Central memory CD8-positive, alpha-beta T cell (primary cell): ENCODE results near the gene TTI1.

ENCODE experiments used
- ATAC-seq: fragments of 150-1000 bp; cut with Tn5 transposase; replicated peaks from 2 replicates; pipeline ENCODE4 v1.10.0; 2022; ENCODE audit warnings: mild to moderate bottlenecking, moderate FRiP score, moderate number of reproducible peaks; ENCODE audit not compliant: poor library complexity, severe bottlenecking; ENCODE audit errors: extremely low read depth
- DNase-seq, 2 donors: peaks; one replicate each; pipeline ENCODE4 v3.0.0; 2021; ENCODE audit warnings: low spot score in 2 of 2
- H3K27ac Mint-ChIP-seq: one replicate; pipeline ENCODE4 v1.8.0; 2022; ENCODE audit warnings: low read depth, mild to moderate bottlenecking, moderate library complexity, mixed read lengths
- H3K27me3 Mint-ChIP-seq: one replicate; pipeline ENCODE4 v1.8.0; 2022; ENCODE audit warnings: mixed read lengths
- H3K36me3 Mint-ChIP-seq: one replicate; pipeline ENCODE4 v1.8.0; 2022; ENCODE audit warnings: mild to moderate bottlenecking, moderate library complexity, mixed read lengths; ENCODE audit not compliant: insufficient read depth
- H3K4me1 Mint-ChIP-seq: one replicate; pipeline ENCODE4 v1.8.0; 2022; ENCODE audit warnings: mixed read lengths
- H3K4me3 Mint-ChIP-seq: one replicate; pipeline ENCODE4 v1.8.0; 2022; ENCODE audit warnings: mild to moderate bottlenecking, moderate library complexity, mixed read lengths
- H3K9me3 Mint-ChIP-seq: one replicate; pipeline ENCODE4 v1.8.0; 2022; ENCODE audit warnings: mixed read lengths

Gene TTI1

GRCh38 chr20:38046572-38046971 lies 13.3 kb upstream of the TTI1 start:
- no peaks in the 10 kb centered on the region for H3K9me3 Mint-ChIP-seq
- no peak for ATAC-seq
- no peak overlapping the region for H3K4me3 Mint-ChIP-seq
- H3K4me1 Mint-ChIP-seq, result peaks cover 26% of the 10 kb centered on the region
- no peaks in the 10 kb centered on the region for H3K27me3 Mint-ChIP-seq
- peaks cover 45% of the 10 kb centered on the region for H3K36me3 Mint-ChIP-seq
- DNase-seq, result no peak
- peak overlapping the region; percentile 37 for H3K27ac Mint-ChIP-seq

- no peak overlapping the region for H3K4me3 Mint-ChIP-seq
- H3K27me3 Mint-ChIP-seq, result no peaks in the 10 kb centered on the region
Measured at GRCh38 chr20:38044685-38045084, 11.4 kb upstream of the TTI1 start.

DNA sequence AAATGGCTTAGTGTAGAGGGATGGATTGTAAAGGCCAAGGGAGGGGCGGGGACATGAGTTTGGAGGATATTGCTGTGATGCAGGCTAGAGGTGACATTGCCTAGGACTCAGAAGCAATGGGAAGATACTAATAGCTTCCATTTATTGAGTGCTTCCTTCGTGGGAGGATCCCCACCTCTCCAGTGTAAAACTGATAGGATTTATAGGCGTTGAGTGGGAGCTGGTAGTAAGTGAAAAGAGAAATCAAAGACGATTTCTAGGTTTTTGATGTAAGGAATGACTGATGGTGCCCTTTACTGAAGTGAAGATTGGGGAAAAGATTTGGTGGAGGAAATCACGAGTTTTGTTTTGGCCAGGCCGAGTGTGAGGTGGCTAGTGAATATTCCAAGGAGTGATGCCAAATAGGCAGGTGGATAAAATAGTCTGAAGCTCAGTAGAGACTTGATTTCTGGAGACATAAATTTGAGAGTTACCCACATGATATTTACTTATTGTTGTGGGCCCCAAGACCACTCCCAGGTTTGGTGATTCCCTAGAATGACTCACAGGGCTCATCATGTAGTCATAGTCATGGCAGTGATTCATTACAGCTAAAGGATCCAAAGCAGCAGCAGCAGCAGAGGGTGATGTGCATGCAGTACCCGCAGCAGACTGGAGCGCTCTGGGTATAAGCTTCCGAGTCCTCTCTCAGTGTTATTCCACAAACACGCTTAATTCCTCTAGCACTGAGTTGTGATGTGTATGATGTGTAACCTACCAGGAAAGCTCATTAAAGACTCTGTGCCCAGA lies 10.4 kb upstream of the TTI1 start:
- peaks cover 21% of the 10 kb centered on the region for H3K4me1 Mint-ChIP-seq
- H3K9me3 Mint-ChIP-seq, result no peaks in the 10 kb centered on the region
- ATAC-seq (no peak), DNase-seq (no peak)
- H3K4me3 Mint-ChIP-seq, result no peak overlapping the region
- H3K36me3 Mint-ChIP-seq, result peaks cover 41% of the 10 kb centered on the region
- peak overlapping the region; percentile 54 for H3K27ac Mint-ChIP-seq
- no peaks in the 10 kb centered on the region for H3K27me3 Mint-ChIP-seq

More at GRCh38 chr20:38044685-38045084, 11.4 kb upstream of the TTI1 start:
- DNase-seq (no peak), ATAC-seq (no peak)
- Mint-ChIP-seq H3K36me3 (peaks cover 44% of the 10 kb centered on the region), H3K9me3 (no peaks in the 10 kb centered on the region), H3K27ac (no peak overlapping the region), H3K4me1 (peaks cover 23% of the 10 kb centered on the region)

DNA sequence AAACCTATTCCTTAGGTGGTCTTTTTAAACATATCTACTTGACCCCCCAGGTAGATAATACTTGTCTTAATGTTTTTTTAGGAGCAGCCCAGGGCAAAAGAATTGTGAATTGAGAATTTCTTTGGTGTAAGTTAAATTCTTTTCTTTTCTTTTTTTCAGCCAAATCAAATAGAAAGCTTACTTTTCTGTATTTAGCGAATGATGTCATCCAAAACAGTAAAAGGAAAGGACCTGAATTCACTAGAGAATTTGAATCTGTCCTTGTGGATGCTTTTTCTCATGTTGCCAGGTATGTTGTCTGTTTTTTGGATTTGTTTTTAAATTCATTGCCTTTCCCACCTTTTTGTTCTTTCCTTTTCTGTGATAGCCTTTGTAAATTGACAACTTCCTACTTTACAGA lies 7.0 kb upstream of the TTI1 start:
- H3K9me3 Mint-ChIP-seq, result no peaks in the 10 kb centered on the region
- peaks cover 24% of the 10 kb centered on the region for H3K4me1 Mint-ChIP-seq
- no peak overlapping the region for H3K4me3 Mint-ChIP-seq
- DNase-seq, result no peak
- H3K27ac Mint-ChIP-seq, result no peak overlapping the region
- no peak for ATAC-seq
- H3K36me3 Mint-ChIP-seq, result peaks cover 45% of the 10 kb centered on the region
- no peaks in the 10 kb centered on the region for H3K27me3 Mint-ChIP-seq

GRCh38 chr20:38036366-38036765 lies 3.1 kb upstream of the TTI1 start:
- ATAC-seq (no peak), DNase-seq (no peak)
- Mint-ChIP-seq H3K36me3 (peaks cover 37% of the 10 kb centered on the region), H3K27me3 (no peaks in the 10 kb centered on the region), H3K27ac (no peak overlapping the region), H3K4me1 (peaks cover 44% of the 10 kb centered on the region), H3K9me3 (no peaks in the 10 kb centered on the region), H3K4me3 (no peak overlapping the region)

GRCh38 chr20:38034961-38035360 lies 1.7 kb upstream of the TTI1 start:
- Mint-ChIP-seq H3K27ac (peak overlapping the region; percentile 98), H3K27me3 (no peaks in the 10 kb centered on the region), H3K4me3 (peak overlapping the region; percentile 94), H3K4me1 (peaks cover 48% of the 10 kb centered on the region), H3K36me3 (peaks cover 33% of the 10 kb centered on the region), H3K9me3 (no peaks in the 10 kb centered on the region)
- DNase-seq (no peak), ATAC-seq (no peak)

DNA sequence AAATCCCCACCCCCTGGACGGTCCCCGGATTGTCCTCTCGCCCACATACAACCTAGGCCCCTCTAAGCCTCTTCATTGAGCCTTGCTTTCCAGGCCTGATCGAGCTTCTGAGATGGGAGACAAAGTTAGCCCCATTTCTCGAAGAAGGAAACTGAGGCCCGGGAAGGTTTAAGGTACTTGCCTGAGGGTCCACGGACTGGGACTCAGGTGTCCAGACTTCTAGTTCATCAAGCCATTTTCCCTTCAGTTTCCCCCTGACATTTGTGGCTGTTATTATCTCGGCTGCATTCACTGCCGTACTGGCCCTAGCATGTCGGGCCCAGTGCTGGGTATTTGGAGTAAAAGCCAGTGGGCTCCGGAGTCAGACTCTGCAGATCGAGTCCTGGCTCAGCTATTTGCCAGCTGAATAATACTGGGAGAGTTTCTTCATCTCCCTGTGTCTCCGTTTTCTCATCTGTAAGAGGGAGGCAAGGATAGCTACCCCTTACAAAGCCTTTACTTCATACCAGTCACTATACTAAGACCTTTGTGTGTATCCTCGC lies 923 bp upstream of the TTI1 start:
- DNase-seq (no peak), ATAC-seq (peak; percentile 6)
- H3K9me3 Mint-ChIP-seq, result no peaks in the 10 kb centered on the region
- H3K4me3 Mint-ChIP-seq, result peak overlapping the region; percentile 94
- peaks cover 27% of the 10 kb centered on the region for H3K36me3 Mint-ChIP-seq
- H3K4me1 Mint-ChIP-seq, result peaks cover 53% of the 10 kb centered on the region
- no peaks in the 10 kb centered on the region for H3K27me3 Mint-ChIP-seq
- H3K27ac Mint-ChIP-seq, result peak overlapping the region; percentile 98

GRCh38 chr20:38032585-38033329 lies 499 bp downstream of the TTI1 start:
- Mint-ChIP-seq H3K9me3 (no peaks in the 10 kb centered on the region), H3K36me3 (peaks cover 24% of the 10 kb centered on the region), H3K27me3 (no peaks in the 10 kb centered on the region), H3K4me3 (peak overlapping the region; percentile 94), H3K4me1 (peaks cover 63% of the 10 kb centered on the region), H3K27ac (peak overlapping the region; percentile 98)
- no peak for DNase-seq
- ATAC-seq, result peak; percentile 68

DNA sequence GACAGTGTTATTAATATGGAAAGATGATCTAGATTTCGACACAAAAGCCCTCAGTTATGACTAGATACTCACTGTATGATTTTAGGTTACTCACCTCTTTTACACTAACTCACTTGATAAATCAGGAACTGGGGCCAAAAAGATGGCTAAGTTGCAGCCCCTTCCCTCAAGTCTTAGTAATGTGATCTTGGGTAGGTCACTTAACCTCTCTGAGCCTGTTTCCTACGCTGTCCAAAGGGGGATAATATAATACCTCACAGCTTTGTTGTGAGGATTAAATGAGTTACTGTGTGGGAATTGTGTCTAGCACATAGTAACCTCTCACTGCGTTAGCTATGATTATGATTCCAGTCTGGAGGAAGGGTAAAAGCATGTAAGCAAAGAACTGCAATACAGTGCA lies 1.3 kb downstream of the TTI1 start:
- ATAC-seq (no peak), DNase-seq (no peak)
- peaks cover 57% of the 10 kb centered on the region for H3K4me1 Mint-ChIP-seq
- H3K36me3 Mint-ChIP-seq, result peaks cover 21% of the 10 kb centered on the region
- no peaks in the 10 kb centered on the region for H3K27me3 Mint-ChIP-seq
- peak overlapping the region; percentile 94 for H3K4me3 Mint-ChIP-seq
- H3K27ac Mint-ChIP-seq, result peak overlapping the region; percentile 98
- no peaks in the 10 kb centered on the region for H3K9me3 Mint-ChIP-seq

DNA sequence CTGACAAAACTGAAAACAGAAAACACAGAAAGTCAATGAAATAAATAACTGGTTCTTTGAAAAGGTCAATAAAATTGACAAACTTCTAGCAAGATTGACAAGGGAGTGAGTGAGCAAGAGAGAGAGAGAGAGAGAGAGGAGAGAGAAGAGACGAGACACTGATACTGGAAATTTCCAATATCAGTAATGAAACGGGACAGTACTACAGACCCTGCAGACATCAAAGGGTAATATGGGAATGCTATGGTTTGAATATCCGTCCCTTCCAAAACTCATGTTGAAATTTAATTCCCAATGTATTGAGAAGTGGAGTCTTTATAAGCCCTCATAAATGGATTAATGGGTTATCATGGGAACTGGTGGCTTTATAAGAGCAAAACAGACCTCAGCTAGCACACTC lies 3.8 kb downstream of the TTI1 start:
- ATAC-seq, result no peak
- Mint-ChIP-seq H3K27ac (peak overlapping the region; percentile 74), H3K4me1 (peaks cover 49% of the 10 kb centered on the region)

GRCh38 chr20:38024496-38024895 lies 8.8 kb downstream of the TTI1 start:
- H3K27me3 Mint-ChIP-seq, result no peaks in the 10 kb centered on the region
- H3K27ac Mint-ChIP-seq, result no peak overlapping the region
- H3K4me3 Mint-ChIP-seq, result no peak overlapping the region
- H3K4me1 Mint-ChIP-seq, result peaks cover 44% of the 10 kb centered on the region
- ATAC-seq (no peak), DNase-seq (no peak)
- H3K9me3 Mint-ChIP-seq, result no peaks in the 10 kb centered on the region
- peaks cover 1% of the 10 kb centered on the region for H3K36me3 Mint-ChIP-seq

More for the DNA sequence above, 3.8 kb downstream of the TTI1 start:
- Mint-ChIP-seq H3K9me3 (no peaks in the 10 kb centered on the region), H3K36me3 (peaks cover 10% of the 10 kb centered on the region), H3K4me3 (no peak overlapping the region), H3K27me3 (no peaks in the 10 kb centered on the region)
- DNase-seq, result no peak

DNA sequence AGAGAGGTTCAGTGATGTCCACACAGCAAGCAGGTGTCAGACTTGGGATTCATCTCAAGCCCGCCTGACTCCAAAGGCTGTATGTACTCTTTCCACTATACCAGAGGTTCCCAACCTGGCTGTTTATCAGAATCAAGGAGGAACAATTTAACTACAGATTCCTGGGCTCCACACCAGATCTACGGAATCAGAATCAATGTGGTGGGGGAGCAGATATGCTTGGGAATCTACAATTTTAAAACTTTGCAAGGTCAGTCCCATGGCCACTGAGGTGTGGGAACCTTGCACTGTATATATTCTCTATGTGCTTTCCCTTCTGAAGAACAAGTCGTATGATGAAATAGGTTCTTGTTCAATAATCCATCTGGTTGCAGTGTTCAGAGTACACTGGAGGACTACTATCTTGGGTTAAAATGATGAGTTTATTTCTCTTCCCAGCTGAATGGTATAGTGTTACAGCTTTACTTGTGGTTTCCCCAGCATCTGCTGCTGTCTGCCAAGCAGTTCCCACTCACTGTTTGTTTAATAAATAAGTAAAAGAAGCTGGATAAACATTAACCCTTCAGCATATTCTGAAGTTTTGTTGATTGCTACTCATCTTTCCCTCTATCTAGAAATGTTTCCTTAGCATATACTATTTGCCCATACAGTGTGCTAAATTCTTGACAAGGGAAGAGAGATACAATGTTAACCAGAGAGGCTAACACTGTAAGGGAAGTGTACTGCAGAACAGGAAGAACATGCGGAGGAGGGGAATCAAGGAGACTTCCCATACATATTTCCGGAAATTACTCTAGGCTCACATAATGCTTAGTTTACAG lies 9.9 kb downstream of the TTI1 start:
- Mint-ChIP-seq H3K27ac (no peak overlapping the region), H3K9me3 (peaks cover under 1% of the 10 kb centered on the region), H3K4me3 (no peak overlapping the region), H3K4me1 (peaks cover 36% of the 10 kb centered on the region), H3K27me3 (no peaks in the 10 kb centered on the region), H3K36me3 (peaks cover 3% of the 10 kb centered on the region)
- no peak for ATAC-seq
- no peak for DNase-seq
